ENCODE data around the gene ZBTB20. TPM values are rescaled to one million over a fixed set of nuclear protein-coding genes. Genes with fewer than 3 reads are reported as not detected.

Gene ZBTB20
- total and polyA plus RNA-seq, 2 donors (not counting 1 experiment from before 2014, with no cell fraction given): 4.0 to 123 TPM

- Mint-ChIP-seq H3K4me3 (no peak overlapping the region), H3K9me3 (ENCODE audit: insufficient read depth) (no peaks in the 10 kb centered on the region), H3K4me1 (peaks cover 14% of the 10 kb centered on the region), H3K27me3 (no peaks in the 10 kb centered on the region), H3K27ac (no peak overlapping the region)
- ChIA-PET POLR2A (no interaction called here), CTCF (no interaction called here)
- TF ChIP-seq EZH2 (IDR thresholded peaks at IDR 0.05; ENCODE audit: borderline replicate concordance, insufficient read depth, low read depth, low read length, poor library complexity, severe bottlenecking) (no peak), CTCF (IDR thresholded peaks at IDR 0.05) (no peak)
- Histone ChIP-seq H3K4me3 (ENCODE audit: control extremely low read depth in 1 of 5, extremely low read depth in 1 of 5, insufficient read depth in 1 of 5, low read depth in 2 of 5, low read length in 4 of 5) (no peak overlapping the region), H3K79me2 (ENCODE audit: control insufficient read depth, insufficient read depth, low read length) (peaks cover 38% of the 10 kb centered on the region), H3K36me3 (replicated peaks in 1 of 2; ENCODE audit: control extremely low read depth in 1 of 2, control insufficient read depth in 1 of 2, extremely low read depth in 1 of 2, insufficient read depth in 2 of 2, low read length in 1 of 2) (no peaks in the 10 kb centered on the region), H3K27me3 (replicated peaks in 1 of 4; ENCODE audit: control extremely low read depth in 1 of 4, control insufficient read depth in 3 of 4, insufficient read depth in 4 of 4, low read length in 3 of 4) (no peaks in the 10 kb centered on the region), H4K20me1 (ENCODE audit: control insufficient read depth, insufficient read depth, low read length, poor library complexity, severe bottlenecking) (peaks cover 22% of the 10 kb centered on the region), H3K27ac (ENCODE audit: low read length in 2 of 2) (no peak overlapping the region), H2AFZ (ENCODE audit: insufficient read depth, low read depth, low read length, poor library complexity, severe bottlenecking) (no peak overlapping the region), H3K4me2 (replicated peaks; ENCODE audit: low read depth, low read length, poor library complexity, severe bottlenecking) (no peak overlapping the region), H3K9ac (ENCODE audit: low read length) (no peak overlapping the region), H3K9me3 (ENCODE audit: control extremely low read depth in 1 of 3, control insufficient read depth in 2 of 3, insufficient read depth in 1 of 3, low read length in 2 of 3) (no peaks in the 10 kb centered on the region), H3K4me1 (ENCODE audit: control insufficient read depth in 2 of 2, insufficient read depth in 2 of 2, low read length in 2 of 2) (no peaks in the 10 kb centered on the region)
- WGBS (ENCODE audit: insufficient coverage): no CpG with 5 or more reads among the region's 2 CpGs
- intact Hi-C loops (cut with micrococcal nuclease): no loop called here
- DNase-seq (no peak), ATAC-seq (ENCODE audit: low read depth) (no peak)
Measured at GRCh38 chr3:115085197-115085865, 61.8 kb downstream of the ZBTB20 start.

GRCh38 chr3:115084686-115085085 is 62.4 kb downstream of the ZBTB20 start:
- intact Hi-C loops (cut with micrococcal nuclease): no loop called here
- Histone ChIP-seq H3K79me2 (ENCODE audit: control insufficient read depth, insufficient read depth, low read length) (peaks cover 41% of the 10 kb centered on the region), H4K20me1 (ENCODE audit: control insufficient read depth, insufficient read depth, low read length, poor library complexity, severe bottlenecking) (peaks cover 26% of the 10 kb centered on the region), H3K9ac (ENCODE audit: low read length) (no peak overlapping the region), H3K27ac (ENCODE audit: low read length in 2 of 2) (no peak overlapping the region), H3K4me2 (replicated peaks; ENCODE audit: low read depth, low read length, poor library complexity, severe bottlenecking) (no peak overlapping the region), H3K4me3 (ENCODE audit: control extremely low read depth in 1 of 5, extremely low read depth in 1 of 5, insufficient read depth in 1 of 5, low read depth in 2 of 5, low read length in 4 of 5) (no peak overlapping the region), H3K4me1 (ENCODE audit: control insufficient read depth in 2 of 2, insufficient read depth in 2 of 2, low read length in 2 of 2) (no peaks in the 10 kb centered on the region), H3K9me3 (ENCODE audit: control extremely low read depth in 1 of 3, control insufficient read depth in 2 of 3, insufficient read depth in 1 of 3, low read length in 2 of 3) (no peaks in the 10 kb centered on the region), H2AFZ (ENCODE audit: insufficient read depth, low read depth, low read length, poor library complexity, severe bottlenecking) (no peak overlapping the region), H3K27me3 (replicated peaks in 1 of 4; ENCODE audit: control extremely low read depth in 1 of 4, control insufficient read depth in 3 of 4, insufficient read depth in 4 of 4, low read length in 3 of 4) (no peaks in the 10 kb centered on the region), H3K36me3 (replicated peaks in 1 of 2; ENCODE audit: control extremely low read depth in 1 of 2, control insufficient read depth in 1 of 2, extremely low read depth in 1 of 2, insufficient read depth in 2 of 2, low read length in 1 of 2) (peaks cover 0 to 1% of the 10 kb centered on the region in 2 experiments)
- WGBS (ENCODE audit: insufficient coverage): 100% methylated on average over 1 of the region's 4 CpGs
- no peaks in the 10 kb centered on the region for H3K27me3 Mint-ChIP-seq
- H3K4me1 Mint-ChIP-seq: peaks cover 14% of the 10 kb centered on the region
- DNase-seq: no peak
- POLR2A ChIA-PET: no interaction called here
- CTCF ChIA-PET: no interaction called here
- H3K4me3 Mint-ChIP-seq: no peak overlapping the region
- H3K27ac Mint-ChIP-seq: no peak overlapping the region
- ATAC-seq (ENCODE audit: low read depth): no peak
- no peaks in the 10 kb centered on the region for H3K9me3 Mint-ChIP-seq (ENCODE audit: insufficient read depth)
- TF ChIP-seq CTCF (IDR thresholded peaks at IDR 0.05) (no peak), EZH2 (IDR thresholded peaks at IDR 0.05; ENCODE audit: borderline replicate concordance, insufficient read depth, low read depth, low read length, poor library complexity, severe bottlenecking) (no peak)

Measured in B cell (primary cell).